Hypothalamus (tissue), 51 donors: ENCODE data around the gene GGTLC2.
"Not testable (repeated sequence)": the region's sequence is repeated elsewhere in the genome, so short reads cannot be mapped to it uniquely, and the experiment has no call there.

Experiments used
- DNase-seq, 51 donors: peaks; one replicate each; lab custom pipeline; 2025; lab: John Stamatoyannopoulos, UW

The GGTLC2 gene

GRCh38 chr22:22633533-22633932 is 10.9 kb upstream of the GGTLC2 start:
- not testable (repeated sequence) for DNase-seq

GRCh38 chr22:22636260-22636659 is 8.2 kb upstream of the GGTLC2 start:
- DNase-seq: not testable (repeated sequence)

GRCh38 chr22:22638313-22638712 is 6.1 kb upstream of the GGTLC2 start:
- DNase-seq: not testable (repeated sequence)

- DNase-seq: not testable (repeated sequence)
Observed at GRCh38 chr22:22642255-22642654, 2.2 kb upstream of the GGTLC2 start.

GRCh38 chr22:22645969-22646368 is 1.6 kb downstream of the GGTLC2 start:
- not testable (repeated sequence) for DNase-seq

- DNase-seq: not testable (repeated sequence)
Observed at GRCh38 chr22:22647952-22648351, 3.5 kb downstream of the GGTLC2 start.

GRCh38 chr22:22648863-22649536 is 4.6 kb downstream of the GGTLC2 start:
- not testable (repeated sequence) for DNase-seq

- DNase-seq: not testable (repeated sequence)
Observed at GRCh38 chr22:22649761-22650160, 5.3 kb downstream of the GGTLC2 start.

- not testable (repeated sequence) for DNase-seq
Observed at GRCh38 chr22:22650398-22650797, 6.0 kb downstream of the GGTLC2 start.

GRCh38 chr22:22650803-22651515 is 6.5 kb downstream of the GGTLC2 start:
- DNase-seq: not testable (repeated sequence)

GRCh38 chr22:22651593-22651992 is 7.2 kb downstream of the GGTLC2 start:
- DNase-seq: not testable (repeated sequence)

GRCh38 chr22:22652102-22652501 is 7.7 kb downstream of the GGTLC2 start:
- not testable (repeated sequence) for DNase-seq

GRCh38 chr22:22652573-22652972 is 8.2 kb downstream of the GGTLC2 start:
- not testable (repeated sequence) for DNase-seq

- not testable (repeated sequence) for DNase-seq
Observed at GRCh38 chr22:22653677-22654381, 9.4 kb downstream of the GGTLC2 start.

GRCh38 chr22:22655452-22656290 is 11.3 kb downstream of the GGTLC2 start:
- no peak for DNase-seq

GRCh38 chr22:22657712-22658111 is 13.3 kb downstream of the GGTLC2 start:
- DNase-seq: no peak

- DNase-seq: no peak
Observed at GRCh38 chr22:22661275-22661674, 16.9 kb downstream of the GGTLC2 start.

GRCh38 chr22:22662095-22662494 is 17.7 kb downstream of the GGTLC2 start:
- no peak for DNase-seq

- no peak for DNase-seq
Observed at GRCh38 chr22:22663861-22664800, 19.7 kb downstream of the GGTLC2 start.
